Measurements from ENCODE around the gene AHNAK2.

AHNAK2 gene

GRCh38 chr14:105012171-105012985 is 34.2 kb upstream of the AHNAK2 start:
- no peak for DNase-seq (ENCODE audit: low spot score)

GRCh38 chr14:105011312-105011990 is 33.3 kb upstream of the AHNAK2 start:
- DNase-seq (ENCODE audit: low spot score), result no peak

GRCh38 chr14:105010891-105011291 is 32.7 kb upstream of the AHNAK2 start:
- no peak for DNase-seq (ENCODE audit: low spot score)

- DNase-seq (ENCODE audit: low spot score), result no peak
These were observed 31.9 kb upstream of the AHNAK2 start for GRCh38 chr14:105010106-105010505.

GRCh38 chr14:105007593-105008264 is 29.6 kb upstream of the AHNAK2 start:
- DNase-seq (ENCODE audit: low spot score), result no peak

- no peak for DNase-seq (ENCODE audit: low spot score)
These were observed 28.8 kb upstream of the AHNAK2 start for GRCh38 chr14:105006831-105007592.

GRCh38 chr14:105005929-105006830 is 28.0 kb upstream of the AHNAK2 start:
- DNase-seq (ENCODE audit: low spot score), result no peak

- DNase-seq (ENCODE audit: low spot score), result no peak
These were observed 27.3 kb upstream of the AHNAK2 start for GRCh38 chr14:105005329-105005928.

GRCh38 chr14:104999361-104999760 is 21.2 kb upstream of the AHNAK2 start:
- DNase-seq (ENCODE audit: low spot score), result no peak

- no peak for DNase-seq (ENCODE audit: low spot score)
These were observed 20.6 kb upstream of the AHNAK2 start for GRCh38 chr14:104998801-104999200.

GRCh38 chr14:104996483-104996882 is 18.3 kb upstream of the AHNAK2 start:
- no peak for DNase-seq (ENCODE audit: low spot score)

- no peak for DNase-seq (ENCODE audit: low spot score)
These were observed 17.9 kb upstream of the AHNAK2 start for GRCh38 chr14:104996032-104996431.

- no peak for DNase-seq (ENCODE audit: low spot score)
These were observed 16.8 kb upstream of the AHNAK2 start for GRCh38 chr14:104994978-104995377.

- DNase-seq (ENCODE audit: low spot score), result no peak
These were observed 15.8 kb upstream of the AHNAK2 start for GRCh38 chr14:104993808-104994591.

GRCh38 chr14:104993306-104993705 is 15.1 kb upstream of the AHNAK2 start:
- no peak for DNase-seq (ENCODE audit: low spot score)

GRCh38 chr14:104992501-104992900 is 14.3 kb upstream of the AHNAK2 start:
- DNase-seq (ENCODE audit: low spot score), result no peak

- no peak for DNase-seq (ENCODE audit: low spot score)
These were observed 13.7 kb upstream of the AHNAK2 start for GRCh38 chr14:104991896-104992230.

- DNase-seq (ENCODE audit: low spot score), result no peak
These were observed 11.8 kb upstream of the AHNAK2 start for GRCh38 chr14:104989951-104990303.

- DNase-seq (ENCODE audit: low spot score), result no peak
These were observed 11.2 kb upstream of the AHNAK2 start for GRCh38 chr14:104989236-104989950.
